ENCODE measurements around the gene PIP4P1. TPM values are rescaled to one million over a fixed set of nuclear protein-coding genes. Genes with fewer than 3 reads are reported as not detected.

The PIP4P1 gene
- total RNA-seq, 4 donors from 2014 or later: 11.8 to 29.7 (median 23.9) TPM

DNA sequence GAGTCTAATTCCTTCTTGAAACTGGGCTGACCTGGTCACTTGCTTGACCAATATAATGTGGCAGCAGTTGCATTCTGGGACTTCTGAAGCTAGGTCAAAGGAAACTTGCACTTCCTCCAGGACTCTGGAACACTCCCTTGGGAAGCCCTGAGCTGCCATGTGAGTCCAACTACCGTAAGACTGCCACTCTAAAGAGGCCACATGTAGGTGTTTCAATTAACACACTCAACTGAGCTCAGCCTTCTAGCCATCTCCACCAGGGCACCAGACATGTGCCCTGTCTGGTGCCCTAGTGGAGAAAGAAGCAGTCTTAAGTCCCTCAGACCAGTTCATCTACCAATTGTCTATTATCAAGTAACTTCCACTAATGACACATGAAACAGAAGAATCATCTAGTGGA is 41.8 kb downstream of the PIP4P1 start:
- TF ChIP-seq, protein P1, sequence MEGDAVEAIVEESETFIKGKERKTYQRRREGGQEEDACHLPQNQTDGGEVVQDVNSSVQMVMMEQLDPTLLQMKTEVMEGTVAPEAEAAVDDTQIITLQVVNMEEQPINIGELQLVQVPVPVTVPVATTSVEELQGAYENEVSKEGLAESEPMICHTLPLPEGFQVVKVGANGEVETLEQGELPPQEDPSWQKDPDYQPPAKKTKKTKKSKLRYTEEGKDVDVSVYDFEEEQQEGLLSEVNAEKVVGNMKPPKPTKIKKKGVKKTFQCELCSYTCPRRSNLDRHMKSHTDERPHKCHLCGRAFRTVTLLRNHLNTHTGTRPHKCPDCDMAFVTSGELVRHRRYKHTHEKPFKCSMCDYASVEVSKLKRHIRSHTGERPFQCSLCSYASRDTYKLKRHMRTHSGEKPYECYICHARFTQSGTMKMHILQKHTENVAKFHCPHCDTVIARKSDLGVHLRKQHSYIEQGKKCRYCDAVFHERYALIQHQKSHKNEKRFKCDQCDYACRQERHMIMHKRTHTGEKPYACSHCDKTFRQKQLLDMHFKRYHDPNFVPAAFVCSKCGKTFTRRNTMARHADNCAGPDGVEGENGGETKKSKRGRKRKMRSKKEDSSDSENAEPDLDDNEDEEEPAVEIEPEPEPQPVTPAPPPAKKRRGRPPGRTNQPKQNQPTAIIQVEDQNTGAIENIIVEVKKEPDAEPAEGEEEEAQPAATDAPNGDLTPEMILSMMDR (IDR thresholded peaks at IDR 0.05): no peak
- no peak for TF ChIP-seq EP300 (IDR thresholded peaks at IDR 0.05)
- no peak for TF ChIP-seq POLR2A (IDR thresholded peaks at IDR 0.05)
- 45 to 71% methylated on average over 1 of the region's 1 CpG for WGBS, 2 donors
- no peaks in the 10 kb centered on the region for H3K27me3 ChIP-seq
- peaks cover 0 to 8% (median 2%) of the 10 kb centered on the region in 4 donors for H3K4me1 ChIP-seq
- no peak overlapping the region for H3K4me3 ChIP-seq
- no peak for DNase-seq (ENCODE audit: low spot score in 2 of 2)
- H3K36me3 ChIP-seq: no peaks in the 10 kb centered on the region
- no peaks in the 10 kb centered on the region for H3K9me3 ChIP-seq
- H3K27ac ChIP-seq: no peak overlapping the region

- no peak overlapping the region for H3K27ac ChIP-seq
- DNase-seq (ENCODE audit: low spot score in 2 of 2): no peak
- no peaks in the 10 kb centered on the region for H3K27me3 ChIP-seq
- H3K4me3 ChIP-seq: no peak overlapping the region
- H3K9me3 ChIP-seq: no peaks in the 10 kb centered on the region
- WGBS, 2 donors: 91% methylated on average over 2 of the region's 2 CpGs
- peaks cover 0 to 14% (median 5%) of the 10 kb centered on the region in 4 donors for H3K4me1 ChIP-seq
- TF ChIP-seq POLR2A (IDR thresholded peaks at IDR 0.05) (no peak), EP300 (IDR thresholded peaks at IDR 0.05) (no peak)
- TF ChIP-seq, protein P1 (IDR thresholded peaks at IDR 0.05): no peak
- H3K36me3 ChIP-seq: no peaks in the 10 kb centered on the region
These were observed 42.7 kb downstream of the PIP4P1 start for GRCh38 chr14:20418501-20418909.

GRCh38 chr14:20417250-20418186 is 43.7 kb downstream of the PIP4P1 start:
- TF ChIP-seq, protein P1 (IDR thresholded peaks at IDR 0.05): no peak
- TF ChIP-seq EP300 (IDR thresholded peaks at IDR 0.05) (no peak), POLR2A (IDR thresholded peaks at IDR 0.05) (no peak)
- no peaks in the 10 kb centered on the region for H3K9me3 ChIP-seq
- no peaks in the 10 kb centered on the region for H3K27me3 ChIP-seq
- WGBS, 2 donors: 68 to 85% methylated on average over 7 of the region's 7 CpGs
- H3K36me3 ChIP-seq: no peaks in the 10 kb centered on the region
- no peak overlapping the region for H3K4me3 ChIP-seq
- DNase-seq (ENCODE audit: low spot score in 2 of 2): no peak
- H3K4me1 ChIP-seq: peaks cover 0 to 15% (median 5%) of the 10 kb centered on the region in 4 donors
- no peak overlapping the region for H3K27ac ChIP-seq

DNA sequence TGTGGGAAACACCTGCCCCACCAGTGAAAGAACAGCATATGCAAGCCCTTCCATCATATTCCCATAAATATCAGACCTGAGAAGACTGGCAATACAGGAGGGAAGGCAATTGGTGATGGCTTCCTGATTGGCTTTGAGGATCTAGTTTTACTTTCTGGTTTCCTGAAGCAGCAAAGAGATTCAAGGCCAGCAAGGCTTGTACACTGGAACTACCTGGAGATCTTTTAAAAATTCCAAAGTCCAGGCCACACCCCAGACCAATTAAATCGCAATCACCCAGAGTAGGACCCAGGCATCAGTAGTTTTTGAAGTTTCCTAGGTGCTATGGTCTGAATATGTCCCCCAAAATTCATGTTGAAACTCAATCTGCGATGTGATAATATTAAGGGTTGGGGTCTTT is 45.0 kb downstream of the PIP4P1 start:
- WGBS, 2 donors: 92 to 96% methylated on average over 2 of the region's 2 CpGs
- TF ChIP-seq EP300 (IDR thresholded peaks at IDR 0.05): no peak
- H3K9me3 ChIP-seq: no peaks in the 10 kb centered on the region
- no peaks in the 10 kb centered on the region for H3K27me3 ChIP-seq
- no peaks in the 10 kb centered on the region for H3K36me3 ChIP-seq
- DNase-seq (ENCODE audit: low spot score in 2 of 2): no peak
- H3K4me1 ChIP-seq: peaks cover 0 to 28% (median 13%) of the 10 kb centered on the region in 4 donors
- no peak overlapping the region for H3K4me3 ChIP-seq
- no peak overlapping the region for H3K27ac ChIP-seq

DNA sequence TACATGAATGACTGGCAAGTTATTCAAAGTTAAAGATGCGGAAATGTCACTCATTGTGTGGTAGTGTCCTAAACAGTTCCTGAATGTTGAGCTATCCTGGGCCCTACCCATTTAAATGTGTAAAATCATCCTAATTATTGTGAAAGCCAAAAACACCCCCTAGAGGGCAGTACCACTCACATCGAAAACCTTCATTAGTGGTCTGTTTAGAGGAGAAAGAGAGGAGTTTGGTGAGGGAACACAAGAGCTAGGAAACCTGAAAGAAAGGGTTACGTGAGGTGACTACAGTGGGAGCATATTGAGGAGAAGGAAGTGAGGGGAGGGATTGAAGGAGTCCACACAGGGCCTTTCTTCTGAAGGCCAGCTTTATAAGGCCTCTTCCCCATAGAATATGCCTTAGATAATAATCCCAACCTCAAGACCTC is 45.4 kb downstream of the PIP4P1 start:
- H3K9me3 ChIP-seq: no peaks in the 10 kb centered on the region
- peaks cover 0 to 32% (median 13%) of the 10 kb centered on the region in 4 donors for H3K4me1 ChIP-seq
- 36 to 47% methylated on average over 3 of the region's 3 CpGs for WGBS, 2 donors
- DNase-seq (ENCODE audit: low spot score in 2 of 2): peak in 1 of 2 donors; percentile 59
- H3K4me3 ChIP-seq: no peak overlapping the region
- H3K27me3 ChIP-seq: no peaks in the 10 kb centered on the region
- H3K27ac ChIP-seq: no peak overlapping the region
- no peak for TF ChIP-seq EP300 (IDR thresholded peaks at IDR 0.05)
- TF ChIP-seq, protein P1 (IDR thresholded peaks at IDR 0.05): peak; percentile 51 to 71 (median 53)
- H3K36me3 ChIP-seq: no peaks in the 10 kb centered on the region

All from tibial nerve (tissue), 4 donors.